NCI-H82 (cell line): ENCODE data around the gene MARK1.

Experiments
- DNase-seq: peaks from one replicate; lab custom pipeline; 2025; lab: John Stamatoyannopoulos, UW

MARK1 gene

DNA sequence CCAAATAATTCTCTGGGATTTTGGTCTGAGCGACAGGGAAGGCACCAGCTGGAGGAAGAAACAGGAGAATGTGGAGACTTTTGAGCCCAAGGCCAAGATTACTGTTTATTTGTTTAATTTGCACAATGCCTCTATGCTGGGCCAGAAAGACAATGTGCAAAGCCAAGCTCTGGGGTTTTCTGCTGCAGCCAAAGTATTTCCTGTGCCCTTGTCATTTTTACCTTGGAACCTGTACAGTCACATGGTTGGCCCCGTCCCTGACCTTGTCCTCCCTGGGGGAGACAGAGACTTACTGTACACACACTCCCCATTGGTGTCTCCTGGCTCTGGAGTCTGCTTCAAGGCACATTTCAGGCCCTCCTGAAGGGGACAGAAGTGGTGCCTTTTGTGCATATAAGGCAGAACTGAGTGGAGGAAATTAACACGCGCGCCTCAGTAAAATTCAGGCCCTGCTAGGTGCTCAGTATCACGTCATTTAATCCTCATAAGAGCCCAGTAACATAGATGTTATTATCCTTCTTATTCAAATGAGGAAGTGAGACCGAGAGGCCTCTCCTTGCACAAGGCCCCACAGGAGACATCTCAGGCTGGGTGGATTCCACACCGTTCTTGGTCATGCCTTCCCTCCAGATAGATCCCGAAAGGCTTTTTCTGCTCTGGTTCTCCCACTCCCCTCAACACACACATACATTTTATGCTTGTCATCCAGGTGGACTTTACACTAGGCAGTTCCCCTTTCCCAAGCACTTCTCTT is 183.3 kb downstream of the MARK1 start:
- no peak for DNase-seq
